WTC11 (cell line): ENCODE data around the gene PLPPR4.

ENCODE experiments used
- ATF2 ChIP-seq: sonication (generic); formaldehyde crosslinking; IDR thresholded peaks from 2 replicates; pipeline ENCODE4 v1.8.1; 2022; ENCODE audit warnings: low read depth, missing genetic modification reagents, borderline replicate concordance
- JUN ChIP-seq: sonication (generic); formaldehyde crosslinking; IDR thresholded peaks from 2 replicates; pipeline ENCODE4 v1.8.0; 2023; ENCODE audit warnings: mild to moderate bottlenecking, missing genetic modification reagents
- MAX ChIP-seq: sonication (generic); formaldehyde crosslinking; IDR thresholded peaks from 2 replicates; pipeline ENCODE4 v1.8.0; 2022; ENCODE audit warnings: mild to moderate bottlenecking, missing genetic modification reagents
- NFE2L1 ChIP-seq: sonication (generic); formaldehyde crosslinking; IDR thresholded peaks from 2 replicates; pipeline ENCODE4 v1.8.1; 2023; ENCODE audit warnings: missing genetic modification reagents
- SMAD3 ChIP-seq: sonication (generic); formaldehyde crosslinking; IDR thresholded peaks from 2 replicates; pipeline ENCODE4 v1.8.0; 2022; ENCODE audit warnings: missing genetic modification reagents, mild to moderate bottlenecking, borderline replicate concordance
- ZNF121 ChIP-seq: sonication (generic); formaldehyde crosslinking; IDR thresholded peaks from 2 replicates; pipeline ENCODE4 v1.8.0; 2023; ENCODE audit warnings: missing genetic modification reagents
- ZNF138 ChIP-seq: sonication (generic); formaldehyde crosslinking; conservative IDR thresholded peaks from 2 replicates; pipeline ENCODE4 v1.8.1; 2022; ENCODE audit warnings: mild to moderate bottlenecking, moderate library complexity, missing genetic modification reagents
- ZNF263 ChIP-seq: sonication (generic); formaldehyde crosslinking; IDR thresholded peaks from 2 replicates; pipeline ENCODE4 v1.8.1; 2022; ENCODE audit warnings: low read depth, mild to moderate bottlenecking, moderate library complexity, missing genetic modification reagents
- ZNF532 ChIP-seq: fragments of 250-450 bp; sonication (Bioruptor Pico); IDR thresholded peaks from 2 replicates; pipeline ENCODE4 v1.9.0; 2021; ENCODE audit warnings: mild to moderate bottlenecking, borderline replicate concordance
- TF ChIP-seq, protein P1 (sequence below): fragments of 200-600 bp; IDR thresholded peaks from 2 replicates; pipeline ENCODE4 v1.8.0; 2022; ENCODE audit warnings: antibody characterized with exemption
- TF ChIP-seq, protein P2 (sequence below): sonication (generic); formaldehyde crosslinking; IDR thresholded peaks from 2 replicates; pipeline ENCODE4 v1.8.0; 2022; ENCODE audit warnings: mild to moderate bottlenecking, missing genetic modification reagents
- TF ChIP-seq, protein P3 (sequence below): sonication (generic); formaldehyde crosslinking; IDR thresholded peaks from 2 replicates; pipeline ENCODE4 v1.8.0; 2022; ENCODE audit warnings: missing genetic modification reagents

DNA sequence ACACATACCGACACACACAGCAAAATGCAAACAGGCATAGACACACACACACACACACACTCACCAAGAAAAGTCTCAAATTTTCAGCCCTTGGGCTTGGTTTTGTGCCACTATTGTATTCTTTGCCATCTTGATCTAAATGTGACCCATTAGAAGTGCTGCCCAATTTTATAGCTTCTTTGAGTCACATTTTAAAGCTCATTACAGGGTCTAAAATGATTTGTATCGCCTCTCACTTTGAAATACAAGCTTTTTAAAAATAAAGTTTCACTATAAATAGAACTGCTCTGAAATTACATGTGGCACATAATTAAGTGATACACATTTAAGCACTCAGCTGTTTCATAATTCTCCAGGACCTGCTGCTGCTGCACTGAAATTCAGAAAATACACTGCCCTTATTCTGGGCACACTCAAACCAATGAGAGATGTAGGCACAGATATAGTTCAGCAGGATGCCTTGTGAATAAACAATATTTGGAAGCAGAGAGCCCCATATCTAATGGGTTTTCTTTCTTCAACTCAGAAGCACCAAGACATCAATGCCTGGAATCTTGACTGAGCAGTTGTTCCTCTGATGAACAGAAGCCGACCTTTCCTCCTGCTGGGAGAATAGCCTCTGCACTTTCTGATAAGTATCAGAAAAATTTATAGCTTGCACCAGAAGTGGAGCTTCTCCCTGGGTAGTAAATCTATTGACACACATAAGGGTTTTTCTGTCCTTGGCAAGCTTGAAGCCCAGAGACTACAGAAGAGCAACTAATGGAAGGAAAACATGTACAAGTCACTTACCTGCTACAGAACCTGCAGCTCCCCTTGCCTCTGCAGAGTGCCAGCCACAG is 37.0 kb upstream of the PLPPR4 start:
- TF ChIP-seq, protein P1, sequence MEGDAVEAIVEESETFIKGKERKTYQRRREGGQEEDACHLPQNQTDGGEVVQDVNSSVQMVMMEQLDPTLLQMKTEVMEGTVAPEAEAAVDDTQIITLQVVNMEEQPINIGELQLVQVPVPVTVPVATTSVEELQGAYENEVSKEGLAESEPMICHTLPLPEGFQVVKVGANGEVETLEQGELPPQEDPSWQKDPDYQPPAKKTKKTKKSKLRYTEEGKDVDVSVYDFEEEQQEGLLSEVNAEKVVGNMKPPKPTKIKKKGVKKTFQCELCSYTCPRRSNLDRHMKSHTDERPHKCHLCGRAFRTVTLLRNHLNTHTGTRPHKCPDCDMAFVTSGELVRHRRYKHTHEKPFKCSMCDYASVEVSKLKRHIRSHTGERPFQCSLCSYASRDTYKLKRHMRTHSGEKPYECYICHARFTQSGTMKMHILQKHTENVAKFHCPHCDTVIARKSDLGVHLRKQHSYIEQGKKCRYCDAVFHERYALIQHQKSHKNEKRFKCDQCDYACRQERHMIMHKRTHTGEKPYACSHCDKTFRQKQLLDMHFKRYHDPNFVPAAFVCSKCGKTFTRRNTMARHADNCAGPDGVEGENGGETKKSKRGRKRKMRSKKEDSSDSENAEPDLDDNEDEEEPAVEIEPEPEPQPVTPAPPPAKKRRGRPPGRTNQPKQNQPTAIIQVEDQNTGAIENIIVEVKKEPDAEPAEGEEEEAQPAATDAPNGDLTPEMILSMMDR = no peak
- TF ChIP-seq ZNF263 (CRISPR knock-in tag) = no peak
- TF ChIP-seq ZNF138 (CRISPR knock-in tag) = no peak
- TF ChIP-seq, protein P2, sequence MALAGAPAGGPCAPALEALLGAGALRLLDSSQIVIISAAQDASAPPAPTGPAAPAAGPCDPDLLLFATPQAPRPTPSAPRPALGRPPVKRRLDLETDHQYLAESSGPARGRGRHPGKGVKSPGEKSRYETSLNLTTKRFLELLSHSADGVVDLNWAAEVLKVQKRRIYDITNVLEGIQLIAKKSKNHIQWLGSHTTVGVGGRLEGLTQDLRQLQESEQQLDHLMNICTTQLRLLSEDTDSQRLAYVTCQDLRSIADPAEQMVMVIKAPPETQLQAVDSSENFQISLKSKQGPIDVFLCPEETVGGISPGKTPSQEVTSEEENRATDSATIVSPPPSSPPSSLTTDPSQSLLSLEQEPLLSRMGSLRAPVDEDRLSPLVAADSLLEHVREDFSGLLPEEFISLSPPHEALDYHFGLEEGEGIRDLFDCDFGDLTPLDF (CRISPR knock-in tag) = no peak
- no peak for TF ChIP-seq ATF2 (CRISPR knock-in tag)
- no peak for TF ChIP-seq JUN
- TF ChIP-seq ZNF121 (CRISPR knock-in tag) = no peak
- TF ChIP-seq, protein P3, sequence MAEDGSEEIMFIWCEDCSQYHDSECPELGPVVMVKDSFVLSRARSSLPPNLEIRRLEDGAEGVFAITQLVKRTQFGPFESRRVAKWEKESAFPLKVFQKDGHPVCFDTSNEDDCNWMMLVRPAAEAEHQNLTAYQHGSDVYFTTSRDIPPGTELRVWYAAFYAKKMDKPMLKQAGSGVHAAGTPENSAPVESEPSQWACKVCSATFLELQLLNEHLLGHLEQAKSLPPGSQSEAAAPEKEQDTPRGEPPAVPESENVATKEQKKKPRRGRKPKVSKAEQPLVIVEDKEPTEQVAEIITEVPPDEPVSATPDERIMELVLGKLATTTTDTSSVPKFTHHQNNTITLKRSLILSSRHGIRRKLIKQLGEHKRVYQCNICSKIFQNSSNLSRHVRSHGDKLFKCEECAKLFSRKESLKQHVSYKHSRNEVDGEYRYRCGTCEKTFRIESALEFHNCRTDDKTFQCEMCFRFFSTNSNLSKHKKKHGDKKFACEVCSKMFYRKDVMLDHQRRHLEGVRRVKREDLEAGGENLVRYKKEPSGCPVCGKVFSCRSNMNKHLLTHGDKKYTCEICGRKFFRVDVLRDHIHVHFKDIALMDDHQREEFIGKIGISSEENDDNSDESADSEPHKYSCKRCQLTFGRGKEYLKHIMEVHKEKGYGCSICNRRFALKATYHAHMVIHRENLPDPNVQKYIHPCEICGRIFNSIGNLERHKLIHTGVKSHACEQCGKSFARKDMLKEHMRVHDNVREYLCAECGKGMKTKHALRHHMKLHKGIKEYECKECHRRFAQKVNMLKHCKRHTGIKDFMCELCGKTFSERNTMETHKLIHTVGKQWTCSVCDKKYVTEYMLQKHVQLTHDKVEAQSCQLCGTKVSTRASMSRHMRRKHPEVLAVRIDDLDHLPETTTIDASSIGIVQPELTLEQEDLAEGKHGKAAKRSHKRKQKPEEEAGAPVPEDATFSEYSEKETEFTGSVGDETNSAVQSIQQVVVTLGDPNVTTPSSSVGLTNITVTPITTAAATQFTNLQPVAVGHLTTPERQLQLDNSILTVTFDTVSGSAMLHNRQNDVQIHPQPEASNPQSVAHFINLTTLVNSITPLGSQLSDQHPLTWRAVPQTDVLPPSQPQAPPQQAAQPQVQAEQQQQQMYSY = no peak
- TF ChIP-seq ZNF532 (CRISPR knock-in tag) = no peak
- no peak for TF ChIP-seq MAX (CRISPR knock-in tag)
- TF ChIP-seq NFE2L1 (CRISPR knock-in tag) = no peak
- TF ChIP-seq SMAD3 = no peak
